PC-3 (cell line): ENCODE measurements around the gene RBP3. TPM values are rescaled to one million over a fixed set of nuclear protein-coding genes. Genes with fewer than 3 reads are reported as not detected.

Experiments
- ATAC-seq: fragments of 200-7000 bp; cut with Tn5 transposase; 2 replicates; pipeline ENCODE4 v1.9.1; 2020; ENCODE audit warnings: mild to moderate bottlenecking, moderate library complexity
- BruUV-seq: library from RNA; stranded (reverse); fragments of 400-500 nt; replicated peaks from 2 replicates; lab custom pipeline; 2021; lab: Mats Ljungman, UMichigan
- CTCF ChIA-PET: fragments of 300-600 bp; sonication (Branson Sonifier 250); formaldehyde crosslinking; loops from one replicate; lab custom pipeline; 2022; ENCODE audit warnings: antibody characterized with exemption; lab: Charles Lee
- POLR2A ChIA-PET: fragments of 300-600 bp; sonication (Branson Sonifier 250); formaldehyde crosslinking; loops from one replicate; lab custom pipeline; 2022; ENCODE audit warnings: antibody characterized with exemption; ENCODE audit not compliant: unreplicated experiment; lab: Charles Lee
- DNase-seq: peaks from one replicate; pipeline ENCODE4 v3.0.0-alpha.2; 2015
- H2AFZ ChIP-seq: fragments of 300-600 bp; sonication (generic); 2 replicates; pipeline ENCODE4 v1.6.0; 2016; ENCODE audit warnings: antibody characterized with exemption, low read length
- H3F3A ChIP-seq: fragments of 300-600 bp; sonication (generic); one replicate; pipeline ENCODE4 v1.6.0; 2017; ENCODE audit warnings: antibody characterized with exemption, low read length, control low read depth, mild to moderate bottlenecking; ENCODE audit not compliant: unreplicated experiment
- H3K27ac ChIP-seq: fragments of 300-600 bp; sonication (generic); 2 replicates; pipeline ENCODE4 v1.5.1; 2016; ENCODE audit warnings: mild to moderate bottlenecking, low read length
- H3K27me3 ChIP-seq: fragments of 300-600 bp; sonication (generic); 2 replicates; pipeline ENCODE4 v1.6.1; 2016; ENCODE audit warnings: low read length, mixed read lengths
- H3K36me3 ChIP-seq: fragments of 300-600 bp; sonication (generic); 2 replicates; pipeline ENCODE4 v1.6.1; 2016; ENCODE audit warnings: low read depth, mixed run types, low read length, mixed read lengths
- H3K4me1 ChIP-seq: fragments of 300-600 bp; sonication (generic); 2 replicates; pipeline ENCODE4 v1.5.1; 2016; ENCODE audit warnings: low read length; ENCODE audit not compliant: insufficient read depth
- H3K4me2 ChIP-seq: fragments of 300-600 bp; sonication (generic); 2 replicates; pipeline ENCODE4 v1.6.0; 2016; ENCODE audit warnings: low read length
- H3K4me3 ChIP-seq: fragments of 300-600 bp; sonication (generic); 2 replicates; pipeline ENCODE4 v1.5.1; 2016; ENCODE audit warnings: mild to moderate bottlenecking, low read length, mixed read lengths
- H3K79me2 ChIP-seq: fragments of 300-600 bp; sonication (generic); 2 replicates; pipeline ENCODE4 v1.6.1; 2017; ENCODE audit warnings: low read length, mixed read lengths
- H3K9ac ChIP-seq: fragments of 300-600 bp; sonication (generic); 2 replicates; pipeline ENCODE4 v1.6.0; 2016; ENCODE audit warnings: mild to moderate bottlenecking, low read length
- H3K9me2 ChIP-seq: fragments of 300-600 bp; sonication (generic); replicated peaks from 2 replicates; pipeline ENCODE4 v1.6.1; 2016; ENCODE audit warnings: mixed run types, low read length, mixed read lengths
- H3K9me3 ChIP-seq: fragments of 300-600 bp; sonication (generic); 2 replicates; pipeline ENCODE4 v1.6.1; 2016; ENCODE audit warnings: low read length, mixed read lengths
- H4K20me1 ChIP-seq: fragments of 300-600 bp; sonication (generic); 2 replicates; pipeline ENCODE4 v1.6.1; 2016; ENCODE audit warnings: low read length, mixed read lengths
- EZH2 ChIP-seq: fragments of 300-600 bp; sonication (generic); IDR thresholded peaks from one replicate; pipeline ENCODE4 v1.6.1; 2017; ENCODE audit warnings: antibody characterized with exemption, mild to moderate bottlenecking, low read length; ENCODE audit not compliant: unreplicated experiment
- EZH2phosphoT487 ChIP-seq: fragments of 300-600 bp; sonication (generic); IDR thresholded peaks from 2 replicates; pipeline ENCODE4 v1.6.1; 2018; ENCODE audit warnings: mild to moderate bottlenecking, antibody characterized with exemption, low read length, borderline replicate concordance
- intact Hi-C: fragments of 100-400 bp; cut with micrococcal nuclease; formaldehyde crosslinking; loops from 2 replicates; pipeline ENCODE4 v1.9.0; 2023
- total RNA-seq: library from RNA; depleted of rRNA; stranded (reverse); fragments of >200 nt; gene quantifications from 2 replicates; pipeline ENCODE4 v1.2.3, GENCODE V29; 2014
- TF ChIP-seq, protein P1 (sequence below): fragments of 300-600 bp; sonication (generic); conservative IDR thresholded peaks from 2 replicates; pipeline ENCODE4 v1.5.1; 2017; ENCODE audit warnings: antibody characterized with exemption, low read depth, mild to moderate bottlenecking, low read length

RBP3 gene
- total RNA-seq, 1 experiment from 2014 or later = not detected

DNA sequence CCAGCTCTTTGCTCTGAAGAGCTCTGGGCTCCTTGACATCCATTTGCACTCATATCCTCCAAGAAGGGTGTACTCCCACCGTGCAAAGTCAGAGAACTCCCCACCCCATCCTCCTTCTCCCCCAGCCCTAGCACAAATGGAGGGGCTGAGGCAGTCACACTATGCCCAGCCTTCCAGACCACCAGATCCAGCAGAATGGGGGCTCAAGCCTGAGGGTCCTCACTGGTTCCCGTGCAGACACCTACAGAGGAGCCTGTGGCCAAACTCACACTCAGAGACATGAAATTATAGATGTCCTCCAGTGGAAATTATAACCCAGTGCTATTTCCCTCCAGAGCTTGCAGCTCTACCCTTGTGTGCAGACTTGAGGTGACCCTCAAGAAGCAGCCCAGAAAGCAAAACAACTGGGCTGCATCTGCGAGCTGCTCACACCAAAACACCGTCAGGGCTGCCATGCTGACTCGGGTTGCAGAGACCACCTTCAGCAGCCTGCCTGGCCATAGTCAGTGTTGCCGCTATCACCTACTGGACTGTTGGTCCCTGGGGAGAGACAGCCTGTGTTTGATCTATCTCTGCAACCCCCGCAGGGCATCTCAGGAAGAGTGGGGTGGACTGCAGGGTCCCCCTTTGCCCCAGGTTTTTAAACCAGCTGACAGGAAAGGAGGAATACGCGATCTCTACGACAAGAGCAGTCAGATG is 28.5 kb downstream of the RBP3 start:
- intact Hi-C loops = no loop called here
- Histone ChIP-seq H3K9me3 (no peaks in the 10 kb centered on the region), H3K4me2 (no peak overlapping the region), H3K4me3 (no peak overlapping the region), H4K20me1 (no peaks in the 10 kb centered on the region), H3F3A (no peaks in the 10 kb centered on the region), H3K27ac (no peak overlapping the region), H3K9me2 (no peaks in the 10 kb centered on the region), H3K4me1 (no peaks in the 10 kb centered on the region), H2AFZ (no peak overlapping the region), H3K9ac (no peak overlapping the region), H3K27me3 (no peaks in the 10 kb centered on the region), H3K36me3 (no peaks in the 10 kb centered on the region), H3K79me2 (no peaks in the 10 kb centered on the region)
- POLR2A ChIA-PET = no interaction called here
- no peak for TF ChIP-seq EZH2
- CTCF ChIA-PET = no interaction called here
- DNase-seq (no peak), ATAC-seq (no peak)
- no TSS peak for BruUV-seq

DNA sequence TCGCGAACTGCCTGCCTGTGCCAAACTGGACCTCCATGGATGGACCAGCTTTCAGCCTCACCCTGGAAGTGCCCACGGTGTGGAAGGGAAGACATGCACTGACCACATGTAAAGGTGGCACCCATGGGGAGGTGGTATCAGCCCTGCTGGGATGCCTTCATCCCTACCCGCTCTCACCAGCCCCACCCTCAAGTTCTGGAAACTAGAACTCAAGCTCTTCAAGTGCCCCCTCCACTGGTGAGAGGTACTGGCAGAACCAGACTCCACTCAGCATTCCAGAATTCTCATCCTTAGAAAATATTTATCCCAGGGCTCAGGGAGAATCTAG is 30.0 kb downstream of the RBP3 start:
- no peak overlapping the region for H2AFZ ChIP-seq
- H3K4me1 ChIP-seq = no peaks in the 10 kb centered on the region
- DNase-seq (no peak), ATAC-seq (no peak)
- H3K36me3 ChIP-seq = no peaks in the 10 kb centered on the region
- intact Hi-C loops = no loop called here
- no peaks in the 10 kb centered on the region for H3K9me2 ChIP-seq
- ChIA-PET POLR2A (interaction anchor here (0.6 kb wide), 1 partner anchor 111 kb away, joined by 3 read pairs; no protein-coding TSS in a partner anchor), CTCF (no interaction called here)
- no peak for TF ChIP-seq EZH2phosphoT487
- TF ChIP-seq, protein P1, sequence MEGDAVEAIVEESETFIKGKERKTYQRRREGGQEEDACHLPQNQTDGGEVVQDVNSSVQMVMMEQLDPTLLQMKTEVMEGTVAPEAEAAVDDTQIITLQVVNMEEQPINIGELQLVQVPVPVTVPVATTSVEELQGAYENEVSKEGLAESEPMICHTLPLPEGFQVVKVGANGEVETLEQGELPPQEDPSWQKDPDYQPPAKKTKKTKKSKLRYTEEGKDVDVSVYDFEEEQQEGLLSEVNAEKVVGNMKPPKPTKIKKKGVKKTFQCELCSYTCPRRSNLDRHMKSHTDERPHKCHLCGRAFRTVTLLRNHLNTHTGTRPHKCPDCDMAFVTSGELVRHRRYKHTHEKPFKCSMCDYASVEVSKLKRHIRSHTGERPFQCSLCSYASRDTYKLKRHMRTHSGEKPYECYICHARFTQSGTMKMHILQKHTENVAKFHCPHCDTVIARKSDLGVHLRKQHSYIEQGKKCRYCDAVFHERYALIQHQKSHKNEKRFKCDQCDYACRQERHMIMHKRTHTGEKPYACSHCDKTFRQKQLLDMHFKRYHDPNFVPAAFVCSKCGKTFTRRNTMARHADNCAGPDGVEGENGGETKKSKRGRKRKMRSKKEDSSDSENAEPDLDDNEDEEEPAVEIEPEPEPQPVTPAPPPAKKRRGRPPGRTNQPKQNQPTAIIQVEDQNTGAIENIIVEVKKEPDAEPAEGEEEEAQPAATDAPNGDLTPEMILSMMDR = no peak
- no peak for TF ChIP-seq EZH2
- no peaks in the 10 kb centered on the region for H3K79me2 ChIP-seq
- H3F3A ChIP-seq = no peaks in the 10 kb centered on the region
- H3K9me3 ChIP-seq = no peaks in the 10 kb centered on the region
- H3K4me3 ChIP-seq = no peak overlapping the region
- H3K4me2 ChIP-seq = no peak overlapping the region
- no peak overlapping the region for H3K27ac ChIP-seq
- H4K20me1 ChIP-seq = no peaks in the 10 kb centered on the region
- no peaks in the 10 kb centered on the region for H3K27me3 ChIP-seq
- no peak overlapping the region for H3K9ac ChIP-seq
- no TSS peak for BruUV-seq

DNA sequence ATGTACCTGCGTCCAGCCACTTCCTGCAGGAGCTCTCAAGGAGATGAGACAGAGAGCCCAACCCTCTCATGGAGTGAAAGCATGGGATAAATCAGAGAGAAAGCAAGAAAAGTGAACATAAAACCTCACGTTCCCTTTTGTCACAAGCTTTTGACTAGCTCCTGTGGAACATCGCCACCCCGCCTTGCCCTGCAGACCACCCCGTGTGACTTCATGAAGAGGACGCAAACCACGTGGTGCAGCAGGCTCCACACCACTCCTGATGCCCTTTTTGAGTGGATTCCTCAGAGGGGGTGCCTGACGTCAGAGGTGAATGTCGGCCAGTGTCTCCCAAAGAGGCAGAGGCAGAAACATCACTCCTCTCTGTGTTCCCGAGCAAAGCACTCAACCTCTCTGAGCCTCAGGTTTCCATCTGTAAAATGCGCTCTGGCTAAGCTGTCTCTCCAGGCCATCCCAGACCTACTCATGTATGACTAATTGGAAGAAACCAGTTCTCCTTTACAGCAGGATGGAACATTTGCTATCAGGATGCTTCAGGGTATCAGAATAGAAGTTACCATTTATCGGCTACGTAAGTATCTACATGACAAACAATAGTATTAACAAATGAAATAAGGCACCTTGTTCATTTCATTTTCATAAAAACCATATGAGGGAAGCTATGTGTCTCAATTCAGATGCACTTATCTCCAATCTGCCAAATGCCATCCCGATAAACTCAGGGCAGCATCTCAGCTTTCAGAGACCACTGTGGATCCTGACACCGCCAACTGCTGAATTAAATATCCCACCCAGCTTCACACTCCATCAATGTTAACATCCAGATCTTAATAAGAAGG is 30.7 kb downstream of the RBP3 start:
- DNase-seq = no peak
- no peaks in the 10 kb centered on the region for H3K9me3 ChIP-seq
- CTCF ChIA-PET = no interaction called here
- H3K4me3 ChIP-seq = no peak overlapping the region
- BruUV-seq = no TSS peak
- no peak overlapping the region for H3K4me2 ChIP-seq
- POLR2A ChIA-PET = no interaction called here
- TF ChIP-seq, protein P1 = no peak
- no peak for TF ChIP-seq EZH2phosphoT487
- TF ChIP-seq EZH2 = no peak
- no peaks in the 10 kb centered on the region for H3K36me3 ChIP-seq
- intact Hi-C loops = no loop called here
- H3K9me2 ChIP-seq = no peaks in the 10 kb centered on the region
- no peak overlapping the region for H3K9ac ChIP-seq
- H4K20me1 ChIP-seq = no peaks in the 10 kb centered on the region
- no peaks in the 10 kb centered on the region for H3F3A ChIP-seq
- no peaks in the 10 kb centered on the region for H3K4me1 ChIP-seq
- no peaks in the 10 kb centered on the region for H3K79me2 ChIP-seq
- no peak for ATAC-seq
- no peaks in the 10 kb centered on the region for H3K27me3 ChIP-seq
- H3K27ac ChIP-seq = no peak overlapping the region
- H2AFZ ChIP-seq = no peak overlapping the region
